ENCODE results near the gene COX18.

Gene COX18, protein sequence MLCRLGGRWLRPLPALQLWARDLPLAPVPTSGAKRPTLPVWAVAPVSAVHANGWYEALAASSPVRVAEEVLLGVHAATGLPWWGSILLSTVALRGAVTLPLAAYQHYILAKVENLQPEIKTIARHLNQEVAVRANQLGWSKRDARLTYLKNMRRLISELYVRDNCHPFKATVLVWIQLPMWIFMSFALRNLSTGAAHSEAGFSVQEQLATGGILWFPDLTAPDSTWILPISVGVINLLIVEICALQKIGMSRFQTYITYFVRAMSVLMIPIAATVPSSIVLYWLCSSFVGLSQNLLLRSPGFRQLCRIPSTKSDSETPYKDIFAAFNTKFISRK

DNA sequence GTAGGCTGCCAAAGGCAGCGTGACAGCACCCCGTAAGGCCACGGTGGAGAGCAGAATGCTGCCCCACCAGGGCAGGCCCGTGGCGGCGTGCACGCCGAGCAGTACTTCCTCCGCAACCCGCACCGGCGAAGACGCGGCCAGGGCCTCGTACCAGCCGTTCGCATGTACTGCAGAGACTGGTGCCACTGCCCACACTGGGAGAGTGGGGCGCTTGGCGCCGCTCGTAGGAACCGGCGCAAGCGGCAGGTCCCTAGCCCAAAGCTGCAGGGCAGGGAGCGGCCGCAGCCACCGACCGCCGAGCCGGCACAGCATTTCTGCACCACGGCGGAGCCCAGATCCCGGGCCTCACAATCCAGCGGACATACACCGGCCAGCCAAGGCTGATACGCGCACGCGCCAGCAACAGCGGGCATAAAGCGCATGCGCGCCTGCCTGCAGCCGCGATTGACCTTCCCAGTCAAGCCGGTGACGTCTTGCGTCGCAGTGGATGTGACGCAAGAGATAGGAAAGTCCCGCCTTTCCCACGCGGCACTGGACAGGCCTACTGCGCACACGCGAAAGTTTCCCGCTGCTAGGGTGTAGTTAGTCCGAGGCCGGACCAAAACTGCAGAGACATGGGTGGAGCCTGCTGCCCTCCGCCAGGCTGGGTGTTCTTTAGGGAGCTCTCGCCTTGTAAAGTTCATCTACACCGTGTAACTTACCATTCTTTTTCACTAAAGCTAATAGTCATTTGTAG lies at the start of gene COX18:
COX18 (minus strand) TSS at position 379 of the 736 bp plus-strand sequence; CDS start at position 312, 67 bp downstream.
- DNase-seq (ENCODE audit: low spot score): peak; percentile 97
- FAIRE-seq: peak; percentile 98

DNA sequence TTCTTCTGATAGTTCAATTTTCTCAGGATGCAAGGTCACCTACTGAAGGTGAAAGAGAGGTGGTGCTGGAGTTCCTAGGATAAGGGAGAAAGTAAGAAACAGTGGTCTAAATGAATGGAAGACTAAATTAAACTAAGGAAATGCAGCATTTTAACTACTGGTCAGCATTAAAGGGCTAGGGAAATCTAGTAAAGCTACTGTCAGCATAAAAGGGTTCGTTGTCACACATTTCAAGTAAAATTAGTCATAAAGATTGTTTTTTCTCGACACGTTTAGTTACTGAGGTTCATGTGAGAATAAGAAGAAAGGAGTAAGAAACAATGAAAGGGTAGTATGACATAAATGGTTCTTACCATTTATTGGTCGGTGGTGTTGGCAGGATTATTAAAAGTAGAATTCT lies 40.0 kb upstream of the COX18 start:
- DNase-seq (ENCODE audit: low spot score) (no peak), FAIRE-seq (no peak)

DNA sequence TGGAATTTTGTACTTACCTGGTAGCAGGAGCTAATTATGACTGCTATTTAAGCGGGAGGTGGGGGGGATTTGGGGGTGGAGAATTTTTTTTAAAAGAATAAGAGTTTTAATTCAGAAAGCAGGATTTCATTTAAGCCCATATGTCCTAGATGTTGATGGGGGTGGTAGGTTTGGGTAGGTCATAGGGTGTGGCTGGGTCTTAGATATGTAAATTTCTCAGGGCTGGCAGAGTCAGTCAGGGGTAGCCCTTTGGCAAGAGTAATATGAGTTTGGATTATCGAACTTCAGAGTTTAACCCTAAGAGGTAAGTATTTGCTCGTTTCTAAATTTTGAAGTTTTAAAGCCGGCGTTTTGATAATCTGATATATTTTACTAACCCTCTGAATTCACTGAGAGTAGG lies 35.2 kb upstream of the COX18 start:
- no peak for DNase-seq (ENCODE audit: low spot score)
- no peak for FAIRE-seq

DNA sequence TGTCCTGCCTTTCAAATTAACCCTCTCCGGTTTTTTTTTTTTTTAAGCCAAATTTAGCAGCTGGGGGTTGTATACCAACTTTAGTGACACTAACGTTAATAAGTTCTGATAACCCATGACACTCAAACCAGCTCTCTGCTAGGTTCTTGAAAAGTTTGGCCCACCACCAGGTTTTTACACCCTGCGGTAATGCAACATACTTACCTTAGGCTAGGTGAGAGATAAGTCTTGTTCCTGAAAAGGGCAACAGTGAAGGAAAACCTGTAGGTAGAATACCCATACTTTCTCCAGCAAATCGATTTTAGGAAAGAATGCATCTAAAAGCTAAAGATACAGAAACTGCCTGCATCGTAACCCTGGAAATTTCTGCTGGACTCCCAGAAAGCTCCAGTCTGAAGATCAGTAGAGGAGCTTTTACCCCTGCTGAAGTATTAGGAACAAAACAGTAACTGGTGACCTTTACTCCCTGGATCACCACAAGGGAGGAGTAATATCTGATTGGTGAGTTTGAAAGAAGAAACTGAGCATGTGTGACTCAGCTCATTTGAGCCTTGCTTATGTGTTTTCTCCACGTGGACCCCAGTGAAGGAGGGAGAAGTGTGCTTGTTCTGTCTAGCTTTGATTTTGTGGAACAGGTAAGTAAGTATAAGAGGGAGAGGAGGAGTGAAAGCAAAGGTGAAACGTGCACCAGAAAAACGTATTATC lies 34.4 kb upstream of the COX18 start:
- no peak for DNase-seq (ENCODE audit: low spot score)
- no peak for FAIRE-seq

DNA sequence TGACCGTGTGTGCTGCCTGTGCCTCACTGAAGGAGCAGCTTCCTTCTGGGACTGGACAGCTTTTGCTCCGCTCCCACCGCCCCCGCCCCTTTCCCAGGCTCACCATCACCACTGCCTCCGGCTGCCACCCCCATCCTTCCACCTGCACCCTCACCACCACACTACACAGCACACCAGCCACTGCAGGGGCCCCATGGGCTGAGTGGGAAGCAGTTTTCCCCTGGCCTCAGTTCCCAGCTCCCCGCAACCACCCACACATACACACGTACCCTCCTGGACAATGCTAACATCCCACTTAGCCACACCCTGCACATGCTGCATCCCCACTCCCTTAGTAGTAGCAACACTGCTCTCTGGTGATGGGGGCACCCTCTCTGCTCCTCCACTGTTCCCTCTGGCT lies 29.6 kb upstream of the COX18 start:
- DNase-seq (ENCODE audit: low spot score) (no peak), FAIRE-seq (no peak)

DNA sequence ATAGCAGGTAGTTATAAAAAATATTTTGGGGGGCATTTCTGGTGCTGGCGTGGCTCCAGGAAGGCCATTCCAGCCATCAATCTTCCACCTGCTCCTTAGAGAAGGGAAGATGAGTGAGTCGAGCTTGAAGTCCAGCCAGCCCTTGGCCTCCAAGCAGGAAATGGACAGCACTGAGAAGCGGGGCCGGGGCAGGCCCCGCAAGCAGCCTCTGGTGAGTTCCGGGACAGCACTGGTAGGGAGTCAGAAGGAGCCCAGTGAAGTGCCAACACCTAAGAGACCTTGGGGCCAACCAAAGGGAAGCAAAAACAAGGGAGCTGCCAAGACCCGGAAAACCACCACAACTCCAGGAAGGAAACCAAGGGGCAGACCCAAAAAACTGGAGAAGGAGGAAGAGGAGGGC lies 29.2 kb upstream of the COX18 start:
- FAIRE-seq (no peak), DNase-seq (ENCODE audit: low spot score) (no peak)

DNA sequence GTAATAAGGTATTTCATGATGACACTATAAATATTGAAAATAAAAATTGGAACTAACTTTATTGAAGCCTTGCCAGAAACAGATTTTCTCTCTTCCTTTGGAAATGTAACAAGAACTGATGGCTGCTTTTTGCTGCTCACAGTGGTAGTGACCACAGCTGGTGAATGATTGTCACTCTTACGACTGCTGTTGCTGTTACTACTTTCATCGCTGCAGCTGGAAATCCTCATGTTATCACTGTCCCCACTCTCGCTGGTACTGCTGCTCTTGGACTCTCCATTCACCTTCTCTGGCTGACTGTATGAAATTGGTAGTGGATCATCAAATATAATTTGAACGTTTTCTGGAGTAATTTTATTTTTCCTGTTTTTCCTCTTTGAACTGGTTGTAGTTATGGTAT lies 28.5 kb upstream of the COX18 start:
- FAIRE-seq: no peak
- DNase-seq (ENCODE audit: low spot score): no peak

DNA sequence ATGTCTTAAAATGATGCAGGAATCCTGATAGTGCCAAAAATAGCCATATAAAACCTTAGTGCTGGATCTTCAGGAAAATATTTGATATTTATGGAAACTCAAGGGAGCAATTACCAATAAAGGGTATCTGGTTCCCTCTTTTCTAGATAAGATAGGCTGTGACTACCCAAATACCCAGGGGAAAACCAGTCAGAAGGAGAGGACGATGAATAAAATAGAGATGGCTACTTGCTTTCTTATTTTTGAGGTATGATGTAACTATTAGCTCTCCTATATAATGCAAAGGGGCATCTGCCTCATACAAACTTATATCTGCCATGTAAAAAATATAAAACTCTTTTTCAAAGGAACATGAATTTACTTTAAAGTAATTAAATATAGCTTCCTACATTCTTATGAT lies 23.4 kb upstream of the COX18 start:
- DNase-seq (ENCODE audit: low spot score) (no peak), FAIRE-seq (no peak)

DNA sequence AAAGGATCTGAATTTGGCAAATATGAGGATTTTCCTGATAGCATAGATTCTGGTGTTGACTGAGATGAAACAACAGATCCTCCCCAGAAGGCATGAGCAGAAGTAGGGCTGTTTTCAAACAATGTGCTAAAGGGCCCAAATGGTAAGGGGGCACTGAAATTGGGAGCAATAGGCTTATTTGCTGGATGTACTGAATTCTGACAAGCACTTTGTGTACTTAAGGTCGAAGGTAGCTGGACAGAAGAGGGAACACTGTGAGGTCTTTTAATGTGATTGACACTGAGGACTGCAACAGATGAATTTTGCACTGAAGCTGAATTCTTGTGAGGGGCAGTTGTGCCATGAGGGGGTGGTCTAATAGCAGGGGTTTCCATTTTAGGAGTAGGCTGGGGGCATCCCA lies 21.2 kb upstream of the COX18 start:
- no peak for FAIRE-seq
- no peak for DNase-seq (ENCODE audit: low spot score)

DNA sequence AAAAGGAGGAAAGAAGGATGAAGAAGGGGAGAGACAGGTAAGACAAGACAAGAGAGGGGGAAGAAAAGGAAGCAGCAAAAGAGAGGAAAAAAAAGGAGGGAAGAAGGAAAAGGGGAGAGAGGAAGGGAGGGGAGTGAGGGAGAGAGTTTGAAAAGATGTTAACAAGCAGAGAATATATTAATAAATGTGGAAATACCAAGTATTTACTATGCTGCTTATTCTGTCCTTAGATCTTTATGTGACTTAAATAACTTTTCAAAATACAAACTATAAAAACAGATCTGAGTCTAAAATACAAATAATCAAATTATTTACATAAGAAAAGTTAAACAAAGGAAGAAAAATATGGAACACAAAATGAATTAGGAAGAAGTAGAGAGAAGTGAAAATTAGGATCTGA lies 18.4 kb upstream of the COX18 start:
- FAIRE-seq (no peak), DNase-seq (ENCODE audit: low spot score) (no peak)

DNA sequence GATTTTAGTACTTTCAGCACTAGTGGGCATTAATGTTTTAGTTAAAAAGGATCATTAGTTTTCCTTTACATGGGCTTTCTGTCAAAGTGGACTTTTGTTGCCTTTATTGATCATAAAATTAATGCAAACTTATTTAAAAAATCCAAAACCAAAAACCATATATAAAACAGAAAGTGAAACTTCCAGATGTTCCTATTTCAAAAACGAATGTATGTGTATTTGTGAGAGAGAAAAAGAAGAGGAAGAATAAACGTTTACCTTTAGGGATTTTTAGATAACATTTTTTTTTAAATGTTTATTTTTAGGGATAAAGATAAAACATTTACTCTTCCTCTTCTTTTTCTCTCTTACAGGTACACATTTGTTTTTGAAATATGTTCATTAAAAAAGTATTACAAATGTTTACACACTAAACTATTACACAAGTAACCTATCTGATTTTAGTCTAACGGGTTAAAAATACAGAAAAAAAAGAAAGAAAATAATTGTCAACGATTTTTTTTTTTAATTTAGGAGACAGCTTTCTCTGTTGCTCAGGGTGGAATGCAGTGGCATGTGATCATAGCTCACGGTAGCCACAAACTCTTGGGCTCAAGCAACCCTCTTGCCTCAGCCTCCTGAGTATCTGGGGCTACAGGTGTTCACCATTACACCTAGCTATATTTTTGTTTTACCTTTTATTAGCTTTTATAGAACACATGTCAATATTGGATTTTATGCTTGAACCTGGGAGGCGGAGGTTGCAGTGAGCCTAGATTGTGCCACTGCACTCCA lies 16.8 kb upstream of the COX18 start:
- DNase-seq (ENCODE audit: low spot score) (no peak), FAIRE-seq (no peak)

DNA sequence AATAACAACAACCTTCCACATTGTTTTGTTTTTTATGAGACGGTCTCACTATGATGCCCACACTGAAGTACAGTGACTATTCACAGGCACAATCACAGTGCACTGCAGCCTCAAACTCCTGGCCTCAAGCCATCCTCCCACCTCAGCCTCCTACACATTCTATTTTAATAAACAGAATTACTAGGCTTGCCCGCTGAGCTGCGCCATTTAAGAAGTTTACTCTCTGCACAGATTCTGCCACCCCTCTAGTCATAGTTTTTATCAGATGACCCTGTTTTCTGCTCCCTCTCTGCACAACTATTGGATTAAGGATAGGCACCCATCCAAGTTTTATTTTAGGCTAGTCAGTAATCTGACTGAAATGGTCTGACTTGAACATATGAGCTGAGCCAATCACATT lies 11.3 kb upstream of the COX18 start:
- FAIRE-seq: no peak
- DNase-seq (ENCODE audit: low spot score): no peak

DNA sequence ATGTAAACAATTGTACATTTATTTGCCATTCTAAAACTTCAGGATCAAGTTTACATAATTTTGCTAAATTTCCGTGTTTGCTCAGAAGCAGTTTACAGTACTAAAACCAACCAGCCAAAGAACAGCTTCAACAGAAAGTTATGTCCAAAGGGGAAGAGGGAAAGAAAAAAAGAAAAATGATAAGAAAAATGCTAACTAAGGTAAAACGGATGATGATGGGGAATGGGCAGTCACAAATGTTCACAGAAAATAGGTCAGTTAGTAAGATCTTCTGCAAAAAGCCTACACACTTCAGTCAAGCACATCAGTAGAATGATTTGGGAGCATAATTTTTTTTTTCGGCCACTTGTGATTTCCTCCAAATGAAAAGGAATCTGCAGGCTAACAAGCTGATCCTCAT lies 6.3 kb upstream of the COX18 start:
- FAIRE-seq (no peak), DNase-seq (ENCODE audit: low spot score) (no peak)

DNA sequence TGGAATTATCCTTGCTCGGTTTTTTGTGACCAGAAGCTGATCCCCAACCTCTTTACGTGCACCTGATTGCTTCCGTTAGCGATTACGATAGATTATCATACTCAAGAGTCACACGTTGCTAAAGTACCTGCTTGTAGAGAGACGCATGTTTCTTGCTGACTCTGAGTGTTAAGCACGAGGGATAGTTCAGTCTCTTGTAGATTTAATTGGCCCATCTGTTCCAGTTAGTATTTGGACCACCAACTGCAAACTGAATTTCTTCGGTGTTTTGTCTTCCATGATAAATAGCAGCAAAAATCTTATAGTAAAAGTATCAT lies 516 bp upstream of the COX18 start:
- FAIRE-seq: no peak
- DNase-seq (ENCODE audit: low spot score): no peak

DNA sequence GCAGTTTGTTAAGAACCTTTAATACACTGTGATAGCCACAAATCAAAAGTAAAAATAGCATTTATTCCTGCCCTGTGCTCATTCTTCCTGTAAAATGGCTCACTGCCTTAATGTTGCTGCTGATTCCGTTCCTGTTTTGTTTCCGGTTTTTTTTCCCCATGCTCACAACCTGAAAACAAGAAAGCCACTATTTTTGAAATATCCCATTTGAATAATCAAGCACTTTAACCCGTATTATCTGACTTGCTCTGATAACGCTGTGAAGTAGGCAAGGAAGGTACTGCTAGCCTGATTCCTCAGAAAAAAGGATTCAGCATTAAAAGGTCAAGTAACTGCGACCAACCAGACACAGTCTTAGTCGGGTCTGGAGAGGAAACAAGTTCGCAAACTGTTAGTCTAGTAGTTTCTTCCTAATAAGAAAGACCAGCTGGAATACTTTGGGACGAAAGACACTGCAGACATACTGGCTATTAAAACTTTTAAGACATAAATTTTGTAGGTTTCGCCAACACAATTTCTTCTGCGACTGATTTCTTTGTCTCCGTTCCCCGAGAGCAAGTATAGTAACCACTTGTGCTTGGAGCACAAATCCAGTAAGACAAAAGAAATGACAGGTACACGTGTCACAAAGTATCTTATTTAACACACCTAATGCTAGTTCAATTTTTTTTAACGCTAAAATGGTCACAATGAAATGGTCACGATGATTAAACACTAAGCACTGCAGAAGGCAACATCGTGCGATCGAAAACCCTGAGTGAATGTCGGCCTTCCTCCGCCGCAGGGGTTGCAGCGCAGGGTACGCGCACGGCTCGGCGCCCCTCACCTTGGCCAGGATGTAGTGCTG lies 802 bp downstream of the COX18 start:
- DNase-seq (ENCODE audit: low spot score) (peak; percentile 17), FAIRE-seq (peak; percentile 23)

DNA sequence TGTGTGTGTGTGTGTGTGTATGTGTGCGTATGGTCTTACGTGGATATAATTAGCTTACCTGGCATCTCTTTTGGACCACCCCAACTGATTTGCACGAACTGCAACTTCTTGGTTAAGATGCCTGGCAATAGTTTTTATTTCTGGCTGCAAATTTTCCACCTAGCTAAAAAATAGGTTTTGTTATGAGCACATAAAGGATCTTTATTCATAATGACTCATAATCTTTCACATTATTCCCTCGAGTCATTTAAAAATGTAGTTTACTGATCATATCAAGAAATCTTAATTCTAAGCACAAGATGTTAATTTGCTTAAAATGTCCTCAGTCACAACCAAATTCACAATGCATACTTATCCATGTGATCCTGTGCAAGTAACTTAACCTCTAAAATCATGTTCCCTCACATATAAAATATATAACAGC lies 1.5 kb downstream of the COX18 start:
- FAIRE-seq: no peak

DNA sequence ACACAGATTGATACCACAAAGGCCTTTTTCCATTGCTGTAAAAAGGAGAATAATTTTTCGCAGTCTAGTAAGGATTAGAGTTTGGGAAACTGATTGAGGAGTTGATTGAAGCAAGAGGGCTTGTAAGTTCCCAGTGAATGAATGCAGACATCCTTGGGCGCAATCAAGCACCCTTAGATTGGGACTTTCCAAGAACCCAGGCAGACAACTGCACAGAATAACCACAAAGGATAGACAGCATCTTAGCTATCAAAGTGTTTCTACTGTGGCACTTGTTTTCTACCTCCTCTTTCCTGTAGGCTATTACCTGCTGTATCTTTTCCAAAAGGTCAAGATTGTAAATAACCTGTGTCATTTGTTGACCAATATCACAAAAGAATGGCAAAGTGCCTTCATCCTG lies 2.6 kb downstream of the COX18 start:
- FAIRE-seq (no peak), DNase-seq (ENCODE audit: low spot score) (no peak)

More for the DNA sequence above, 1.5 kb downstream of the COX18 start:
- DNase-seq (ENCODE audit: low spot score): no peak

DNA sequence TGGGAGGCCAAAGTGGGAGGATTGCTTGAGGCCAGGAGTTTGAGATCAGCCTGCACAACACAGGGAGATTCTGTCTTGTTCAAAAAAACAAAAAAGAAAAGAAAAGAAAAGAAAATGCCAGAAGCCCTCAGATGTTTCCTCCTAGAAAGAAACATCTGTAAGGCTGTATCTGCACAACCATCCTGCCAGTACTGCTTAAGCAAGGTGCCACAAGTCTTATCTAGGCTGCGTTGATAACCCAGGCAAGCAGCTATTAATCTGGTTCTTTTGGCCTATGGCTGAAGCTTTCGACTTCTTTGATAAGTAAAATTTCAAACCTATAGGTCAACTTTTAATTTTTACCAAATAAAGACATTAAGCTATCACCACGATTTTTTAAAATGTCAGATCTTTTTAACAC lies 3.1 kb downstream of the COX18 start:
- FAIRE-seq (no peak), DNase-seq (ENCODE audit: low spot score) (no peak)

DNA sequence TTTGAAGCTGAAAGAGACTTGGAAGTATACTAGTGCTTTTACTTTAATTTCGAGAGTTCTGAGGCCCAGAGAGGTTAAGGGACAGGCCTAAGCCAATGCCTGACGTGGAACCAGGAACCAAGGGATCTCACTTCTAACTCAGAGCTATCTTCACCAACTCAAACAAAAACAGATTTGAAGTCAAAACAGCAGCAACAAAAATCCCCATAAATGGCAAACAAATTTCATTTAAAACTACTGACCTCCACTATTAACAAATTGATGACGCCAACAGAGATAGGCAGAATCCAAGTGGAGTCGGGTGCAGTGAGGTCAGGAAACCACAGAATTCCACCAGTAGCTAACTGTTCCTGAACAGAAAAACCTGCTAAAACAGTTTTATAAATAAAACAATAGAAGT lies 5.0 kb downstream of the COX18 start:
- FAIRE-seq (no peak), DNase-seq (ENCODE audit: low spot score) (no peak)

DNA sequence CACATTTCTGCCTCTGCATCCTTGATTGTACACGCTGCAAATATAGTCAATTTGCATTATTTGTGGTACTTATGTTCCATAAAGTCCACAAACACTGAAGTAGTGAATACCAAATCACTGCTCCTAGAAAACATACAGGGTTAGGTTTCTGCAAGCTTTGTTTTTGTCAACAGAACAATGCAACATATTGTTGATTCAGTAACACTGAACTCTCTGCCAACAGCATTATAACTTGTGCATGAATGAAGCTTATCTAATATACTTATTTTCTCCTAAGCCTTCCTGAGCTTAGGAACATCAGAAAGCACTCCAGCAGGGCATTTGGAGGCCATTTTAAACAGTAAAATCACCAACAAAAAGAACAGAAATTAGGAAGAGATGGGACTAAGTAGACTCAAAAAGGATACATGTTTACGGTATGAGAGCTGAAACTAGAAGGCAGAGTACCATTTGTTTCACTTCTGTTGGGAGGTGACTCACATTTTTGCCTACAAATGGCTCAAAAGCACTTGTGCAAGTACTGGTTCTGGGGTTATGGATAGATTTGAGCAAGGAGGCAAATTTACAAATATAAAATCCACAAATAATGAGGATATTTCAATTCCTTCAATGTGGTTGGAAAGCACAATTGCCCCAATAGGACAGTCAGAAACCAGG lies 14.1 kb downstream of the COX18 start:
- FAIRE-seq: no peak
- no peak for DNase-seq (ENCODE audit: low spot score)
